ENCODE results near the gene MAGI3. TPM values are rescaled to one million over a fixed set of nuclear protein-coding genes. Genes with fewer than 3 reads are reported as not detected.

MAGI3 gene
- total RNA-seq, 6 experiments from 2014 or later = 8.5 to 14.5 (median 12.3) TPM

GRCh38 chr1:113452921-113453770 lies 62.8 kb downstream of the MAGI3 start:
- intact Hi-C loops (cut with DNase I) = no loop called here
- Histone ChIP-seq H3K27me3 (no peaks in the 10 kb centered on the region), H3K9me3 (no peaks in the 10 kb centered on the region), H3K36me3 (no peaks in the 10 kb centered on the region), H3K4me3 (no peak overlapping the region), H3K27ac (no peak overlapping the region), H3K4me1 (peaks cover 0 to 13% (median 0%) of the 10 kb centered on the region in 4 donors)
- ATAC-seq (peak; percentile 61 to 72 (median 70)), DNase-seq (no peak)
- TF ChIP-seq POLR2A (IDR thresholded peaks at IDR 0.05) = no peak
- peak; percentile 31 to 51 (median 43) for TF ChIP-seq CTCF (IDR thresholded peaks at IDR 0.05)
- WGBS (ENCODE audit: insufficient coverage, low coverage, low lambda C conversion rate, missing lambda C conversion rate) = 48% methylated on average over 2 of the region's 2 CpGs

- Histone ChIP-seq H3K9me3 (no peaks in the 10 kb centered on the region), H3K27ac (no peak overlapping the region), H3K36me3 (no peaks in the 10 kb centered on the region), H3K4me1 (peaks cover 0 to 13% (median 0%) of the 10 kb centered on the region in 4 donors), H3K27me3 (no peaks in the 10 kb centered on the region), H3K4me3 (no peak overlapping the region)
- peak in 3 of 4 donors; percentile 10 to 27 (median 14) for ATAC-seq
- intact Hi-C loops (cut with DNase I) = no loop called here
- no peak for DNase-seq
- TF ChIP-seq POLR2A (IDR thresholded peaks at IDR 0.05) (no peak), CTCF (IDR thresholded peaks at IDR 0.05) (no peak)
- 100% methylated on average over 1 of the region's 1 CpG for WGBS (ENCODE audit: insufficient coverage, low coverage, low lambda C conversion rate, missing lambda C conversion rate)
Observed at GRCh38 chr1:113453771-113454083, 63.4 kb downstream of the MAGI3 start.

GRCh38 chr1:113455374-113455773 lies 65.1 kb downstream of the MAGI3 start:
- intact Hi-C loops (cut with DNase I) = no loop called here
- Histone ChIP-seq H3K4me3 (no peak overlapping the region), H3K4me1 (peaks cover 0 to 13% (median 0%) of the 10 kb centered on the region in 4 donors), H3K27ac (no peak overlapping the region), H3K27me3 (no peaks in the 10 kb centered on the region), H3K36me3 (no peaks in the 10 kb centered on the region), H3K9me3 (no peaks in the 10 kb centered on the region)
- WGBS (ENCODE audit: insufficient coverage, low coverage, low lambda C conversion rate, missing lambda C conversion rate) = no CpG with 5 or more reads among the region's 1 CpG
- DNase-seq (no peak), ATAC-seq (no peak)
- TF ChIP-seq POLR2A (IDR thresholded peaks at IDR 0.05) = no peak
- TF ChIP-seq CTCF (IDR thresholded peaks at IDR 0.05) = no peak

GRCh38 chr1:113456967-113457366 lies 66.7 kb downstream of the MAGI3 start:
- DNase-seq = peak in 1 of 3 donors; percentile 14
- H3K9me3 ChIP-seq = no peaks in the 10 kb centered on the region
- peaks cover 0 to 13% (median 0%) of the 10 kb centered on the region in 4 donors for H3K4me1 ChIP-seq
- H3K36me3 ChIP-seq = no peaks in the 10 kb centered on the region
- TF ChIP-seq POLR2A (IDR thresholded peaks at IDR 0.05) (no peak), CTCF (IDR thresholded peaks at IDR 0.05) (no peak)
- no peaks in the 10 kb centered on the region for H3K27me3 ChIP-seq
- H3K27ac ChIP-seq = no peak overlapping the region
- peak; percentile 82 to 95 (median 90) for ATAC-seq
- 13% methylated on average over 2 of the region's 2 CpGs for WGBS (ENCODE audit: insufficient coverage, low coverage, low lambda C conversion rate, missing lambda C conversion rate)
- intact Hi-C loops (cut with DNase I) = no loop called here
- H3K4me3 ChIP-seq = no peak overlapping the region
